ENCODE data around the gene TRIM8. TPM values are rescaled to one million over a fixed set of nuclear protein-coding genes. Genes with fewer than 3 reads are reported as not detected.
A peak's percentile ranks its signal among the peaks of the same experiment; 100 is the strongest.

The TRIM8 gene
- total and polyA plus RNA-seq, 7 experiments from 2014 or later = 23.9 to 88.7 (median 58.2) TPM

DNA sequence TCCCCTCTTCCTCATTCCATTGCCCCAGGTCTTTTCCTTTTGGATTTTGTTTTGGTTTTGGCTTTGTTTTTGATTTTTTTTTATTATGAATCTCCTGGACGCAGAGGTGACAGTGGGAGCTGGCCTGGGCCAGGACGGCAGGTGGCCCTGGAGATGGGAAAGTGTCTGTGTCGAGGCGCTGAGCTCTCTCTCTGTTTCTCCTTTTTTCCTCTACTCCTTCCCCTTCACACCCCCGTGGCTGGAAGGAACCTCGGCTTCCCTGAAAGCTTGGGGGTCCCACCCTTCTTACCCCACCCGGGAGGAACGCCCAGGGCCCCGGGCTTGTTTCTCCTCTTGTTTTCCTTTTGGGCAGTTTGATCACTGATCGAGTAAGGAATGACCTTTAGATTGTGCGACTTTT lies 13.2 kb downstream of the TRIM8 start:
- no peaks in the 10 kb centered on the region for H3K27me3 ChIP-seq (ENCODE audit: control insufficient read depth in 2 of 2, insufficient read depth in 2 of 2, low read length in 2 of 2)
- CTCF ChIA-PET = no interaction called here
- POLR2A ChIA-PET = interaction anchor here (1.0 to 8.2 kb wide), 4 partner anchors 12 to 57 kb away, joined by 3 to 68 read pairs (median 21); partner anchors contain the start of genes ARL3, SFXN2 and TRIM8
- no peak overlapping the region for H3K4me3 ChIP-seq (ENCODE audit: low read length)
- ATAC-seq (no peak), DNase-seq (no peak)
- Mint-ChIP-seq H3K9me3 (peaks cover 0 to 2% (median 0%) of the 10 kb centered on the region in 11 donors), H3K4me1 (peaks cover 48 to 66% (median 59%) of the 10 kb centered on the region in 7 donors), H3K27me3 (no peaks in the 10 kb centered on the region), H3K36me3 (peaks cover 4 to 21% (median 8%) of the 10 kb centered on the region in 5 donors), H3K27ac (peak overlapping the region in 5 of 9 donors; percentile 43 to 85 (median 61)), H3K4me3 (peak overlapping the region in 1 of 10 donors; percentile 51)
- H3K36me3 ChIP-seq (ENCODE audit: control insufficient read depth in 2 of 3, insufficient read depth in 3 of 3, low read length in 3 of 3) = peaks cover 13 to 46% (median 15%) of the 10 kb centered on the region in 3 experiments
- peak overlapping the region; percentile 3 for H3K27ac ChIP-seq (ENCODE audit: low read depth, low read length)
- H3K9me3 ChIP-seq (ENCODE audit: control insufficient read depth in 2 of 3, low read length in 3 of 3) = no peaks in the 10 kb centered on the region
- intact Hi-C loops (cut with micrococcal nuclease) = no loop called here
- peaks cover 31 to 43% of the 10 kb centered on the region in 2 donors for H3K4me1 ChIP-seq (ENCODE audit: control insufficient read depth in 2 of 2, insufficient read depth in 2 of 2, low read length in 2 of 2)

DNA sequence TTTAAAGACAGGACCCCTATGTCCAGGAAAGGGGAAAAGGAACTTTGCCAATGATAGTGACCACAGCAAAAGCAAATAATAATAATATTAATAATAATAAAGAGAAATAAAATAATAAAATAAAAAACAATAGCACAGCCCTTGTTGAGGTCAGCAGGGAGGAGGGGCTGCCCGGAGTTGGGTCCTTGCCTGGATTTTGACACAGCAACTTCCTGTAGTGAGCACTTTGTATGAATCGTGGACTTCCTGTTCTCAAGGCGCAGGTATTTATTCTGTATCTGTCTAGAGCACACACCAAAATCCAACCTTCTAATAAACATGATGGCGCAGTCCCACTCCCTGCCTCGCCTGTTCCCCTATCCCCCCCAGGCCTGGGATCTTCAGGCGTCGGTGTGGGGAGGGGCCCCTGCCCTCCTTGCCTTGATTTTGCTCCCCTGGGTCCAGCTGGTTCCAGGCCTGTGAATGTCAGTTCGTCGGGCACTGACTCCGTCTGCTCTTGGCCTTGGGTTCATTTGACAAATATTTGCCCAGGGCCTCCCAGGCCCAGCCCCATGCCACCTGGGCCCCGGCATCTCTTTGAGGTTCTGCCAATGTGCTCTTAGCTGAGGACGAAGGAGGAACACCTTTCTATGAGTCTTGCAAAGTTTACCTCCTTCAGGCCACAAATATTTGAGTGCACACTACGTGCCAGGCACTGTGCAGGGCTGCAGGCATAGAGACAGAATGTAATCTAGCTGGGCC lies 13.9 kb downstream of the TRIM8 start:
- intact Hi-C loops (cut with micrococcal nuclease) = no loop called here
- H3K27ac Mint-ChIP-seq = peak overlapping the region; percentile 61 to 94 (median 85)
- no peak for ATAC-seq
- Histone ChIP-seq H3K9me3 (ENCODE audit: control insufficient read depth in 2 of 3, low read length in 3 of 3) (no peaks in the 10 kb centered on the region), H3K36me3 (ENCODE audit: control insufficient read depth in 2 of 3, insufficient read depth in 3 of 3, low read length in 3 of 3) (peaks cover 12 to 44% (median 12%) of the 10 kb centered on the region in 3 experiments), H3K4me3 (ENCODE audit: low read length) (no peak overlapping the region), H3K27me3 (ENCODE audit: control insufficient read depth in 2 of 2, insufficient read depth in 2 of 2, low read length in 2 of 2) (no peaks in the 10 kb centered on the region), H3K27ac (ENCODE audit: low read depth, low read length) (peak overlapping the region; percentile 43), H3K4me1 (ENCODE audit: control insufficient read depth in 2 of 2, insufficient read depth in 2 of 2, low read length in 2 of 2) (peaks cover 24 to 37% of the 10 kb centered on the region in 2 donors)
- ChIA-PET CTCF (interaction anchor here (0.6 to 1.0 kb wide), 3 partner anchors 10 to 16 kb away, joined by 3 to 6 read pairs (median 3); partner anchors contain the start of gene TRIM8), POLR2A (interaction anchor here (1.0 to 8.2 kb wide), 5 partner anchors 8 to 56 kb away, joined by 3 to 68 read pairs (median 9); partner anchors contain the start of genes ARL3, SFXN2 and TRIM8)
- DNase-seq = no peak
- H3K27me3 Mint-ChIP-seq = no peaks in the 10 kb centered on the region
- peak overlapping the region in 9 of 10 donors; percentile 9 to 68 (median 35) for H3K4me3 Mint-ChIP-seq
- peaks cover 0 to 2% (median 0%) of the 10 kb centered on the region in 11 donors for H3K9me3 Mint-ChIP-seq
- H3K4me1 Mint-ChIP-seq = peaks cover 41 to 60% (median 52%) of the 10 kb centered on the region in 7 donors
- peaks cover 2 to 16% (median 7%) of the 10 kb centered on the region in 5 donors for H3K36me3 Mint-ChIP-seq

DNA sequence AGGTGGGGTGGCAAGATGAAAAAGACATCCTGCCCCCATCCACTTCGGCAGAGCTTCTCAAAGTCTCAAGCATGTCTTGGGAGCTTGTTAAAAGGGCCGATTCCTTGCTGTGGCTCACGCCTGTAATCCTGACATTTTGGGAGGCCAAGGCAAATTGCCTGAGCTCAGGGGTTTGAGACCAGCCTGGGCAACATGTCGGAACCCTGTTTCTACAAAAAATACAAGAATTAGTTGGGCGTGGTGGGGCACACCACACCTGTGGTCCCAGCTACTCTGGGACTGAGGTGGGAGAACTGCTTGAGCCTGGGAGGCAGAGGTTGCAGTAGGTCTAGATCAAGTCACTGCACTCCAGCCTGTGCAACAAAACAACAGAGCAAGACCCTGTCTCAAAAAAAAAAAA lies 14.5 kb downstream of the TRIM8 start:
- no peaks in the 10 kb centered on the region for H3K27me3 ChIP-seq (ENCODE audit: control insufficient read depth in 2 of 2, insufficient read depth in 2 of 2, low read length in 2 of 2)
- Mint-ChIP-seq H3K4me3 (peak overlapping the region in 3 of 10 donors; percentile 9 to 68 (median 50)), H3K27ac (peak overlapping the region; percentile 61 to 88 (median 84)), H3K27me3 (no peaks in the 10 kb centered on the region), H3K4me1 (peaks cover 35 to 53% (median 46%) of the 10 kb centered on the region in 7 donors), H3K9me3 (peaks cover 0 to 2% (median 0%) of the 10 kb centered on the region in 11 donors), H3K36me3 (peaks cover 0 to 13% (median 5%) of the 10 kb centered on the region in 5 donors)
- ChIA-PET CTCF (interaction anchor here (0.6 to 1.0 kb wide), 4 partner anchors 9 to 103 kb away, joined by 3 to 6 read pairs (median 3); partner anchors contain the start of gene TRIM8), POLR2A (interaction anchor here (1.3 to 8.2 kb wide), 3 partner anchors 9 to 16 kb away, joined by 9 to 68 read pairs (median 34); partner anchors contain the start of gene TRIM8)
- no peak overlapping the region for H3K4me3 ChIP-seq (ENCODE audit: low read length)
- peaks cover 5 to 37% (median 6%) of the 10 kb centered on the region in 3 experiments for H3K36me3 ChIP-seq (ENCODE audit: control insufficient read depth in 2 of 3, insufficient read depth in 3 of 3, low read length in 3 of 3)
- H3K4me1 ChIP-seq (ENCODE audit: control insufficient read depth in 2 of 2, insufficient read depth in 2 of 2, low read length in 2 of 2) = peaks cover 17 to 34% of the 10 kb centered on the region in 2 donors
- ATAC-seq (no peak), DNase-seq (no peak)
- H3K27ac ChIP-seq (ENCODE audit: low read depth, low read length) = peak overlapping the region; percentile 43
- H3K9me3 ChIP-seq (ENCODE audit: control insufficient read depth in 2 of 3, low read length in 3 of 3) = no peaks in the 10 kb centered on the region
- intact Hi-C loops (cut with micrococcal nuclease) = no loop called here

DNA sequence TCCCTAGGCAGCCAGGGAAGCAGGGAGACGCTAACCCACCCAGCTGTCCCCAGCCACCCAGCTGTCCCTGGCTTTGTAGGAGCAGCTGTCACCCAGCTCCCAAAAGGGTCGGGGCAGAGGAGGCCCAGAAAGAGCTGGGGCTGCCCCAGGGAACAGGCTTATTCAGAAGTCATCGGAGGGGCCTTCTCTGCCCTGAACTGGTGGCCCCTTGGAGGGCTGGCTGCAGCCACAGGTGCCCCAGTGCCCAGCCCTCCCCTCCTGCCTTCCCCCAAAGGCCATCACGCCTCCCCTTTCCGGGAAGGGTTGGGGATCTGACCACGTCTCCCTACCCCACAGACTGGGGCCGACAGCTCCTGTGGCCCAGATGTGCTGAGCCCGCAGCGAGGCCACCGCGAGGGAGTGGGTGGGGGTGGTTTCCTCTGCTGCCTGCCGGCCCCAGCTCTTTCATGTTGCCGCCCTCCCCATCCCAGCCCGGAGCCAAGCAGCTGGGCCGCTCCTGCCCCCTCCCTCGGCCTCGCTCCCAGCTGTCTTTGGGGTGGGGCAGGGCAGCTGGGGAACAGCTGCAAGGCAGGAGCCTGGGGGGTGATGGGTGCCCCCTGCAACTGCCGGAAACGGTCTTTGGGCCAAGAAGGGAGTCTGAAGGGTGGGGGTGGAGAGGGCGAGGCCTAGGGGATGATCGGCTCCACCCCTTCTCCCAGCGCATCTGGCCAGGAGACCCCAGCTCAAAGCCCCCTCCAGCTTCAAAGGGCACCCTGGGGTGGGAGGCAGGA lies 16.8 kb downstream of the TRIM8 start:
- CTCF ChIA-PET = interaction anchor here (1.5 kb wide), 1 partner anchor 13 kb away, joined by 6 read pairs; no protein-coding TSS in a partner anchor
- H3K36me3 Mint-ChIP-seq = peaks cover 0 to 5% (median under 1%) of the 10 kb centered on the region in 5 donors
- H3K27me3 ChIP-seq (ENCODE audit: control insufficient read depth in 2 of 2, insufficient read depth in 2 of 2, low read length in 2 of 2) = no peaks in the 10 kb centered on the region
- intact Hi-C loops (cut with micrococcal nuclease) = loop anchor here (1.0 kb wide), 2 partner anchors 13 to 15 kb away; no protein-coding TSS in a partner anchor
- H3K4me1 ChIP-seq (ENCODE audit: control insufficient read depth in 2 of 2, insufficient read depth in 2 of 2, low read length in 2 of 2) = peaks cover 17 to 34% of the 10 kb centered on the region in 2 donors
- peak overlapping the region; percentile 33 to 76 (median 64) for H3K4me3 Mint-ChIP-seq
- H3K9me3 ChIP-seq (ENCODE audit: control insufficient read depth in 2 of 3, low read length in 3 of 3) = no peaks in the 10 kb centered on the region
- peak overlapping the region; percentile 35 for H3K4me3 ChIP-seq (ENCODE audit: low read length)
- peak overlapping the region in 7 of 9 donors; percentile 28 to 90 (median 79) for H3K27ac Mint-ChIP-seq
- H3K36me3 ChIP-seq (ENCODE audit: control insufficient read depth in 2 of 3, insufficient read depth in 3 of 3, low read length in 3 of 3) = peaks cover 0 to 16% (median 4%) of the 10 kb centered on the region in 3 experiments
- peak overlapping the region; percentile 46 for H3K27ac ChIP-seq (ENCODE audit: low read depth, low read length)
- peaks cover 0 to 2% (median 0%) of the 10 kb centered on the region in 11 donors for H3K9me3 Mint-ChIP-seq
- POLR2A ChIA-PET = interaction anchor here (1.0 to 8.2 kb wide), 6 partner anchors 10 to 82 kb away, joined by 4 to 68 read pairs (median 13); partner anchors contain the start of genes ARL3, SFXN2 and TRIM8
- DNase-seq (peak in 7 of 9 donors; percentile 24 to 84 (median 44)), ATAC-seq (peak; percentile 85)
- no peaks in the 10 kb centered on the region for H3K27me3 Mint-ChIP-seq
- peaks cover 27 to 48% (median 38%) of the 10 kb centered on the region in 7 donors for H3K4me1 Mint-ChIP-seq

DNA sequence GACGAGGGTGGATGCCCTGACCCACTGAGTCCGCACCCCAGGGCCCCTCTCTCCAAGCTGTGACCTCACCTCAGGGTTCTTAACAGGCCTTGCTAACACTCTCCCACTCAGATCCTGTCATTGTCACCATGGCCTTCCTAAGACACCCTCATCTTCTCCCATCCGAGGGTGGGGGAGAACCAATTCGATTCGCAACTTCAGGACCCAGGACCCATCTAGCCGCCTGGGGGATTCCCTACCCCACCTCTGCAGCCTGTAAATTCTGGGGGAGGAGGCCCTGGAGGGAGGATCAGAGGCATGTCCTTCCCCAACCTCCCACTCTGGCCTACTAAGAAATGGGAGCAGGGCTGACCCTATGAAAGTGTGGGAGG lies 17.4 kb downstream of the TRIM8 start:
- Mint-ChIP-seq H3K9me3 (peaks cover 0 to 2% (median 0%) of the 10 kb centered on the region in 11 donors), H3K27me3 (no peaks in the 10 kb centered on the region), H3K27ac (peak overlapping the region in 8 of 9 donors; percentile 28 to 90 (median 80)), H3K36me3 (peaks cover 0 to 5% (median 4%) of the 10 kb centered on the region in 5 donors), H3K4me1 (peaks cover 31 to 48% (median 38%) of the 10 kb centered on the region in 7 donors), H3K4me3 (peak overlapping the region; percentile 33 to 76 (median 64))
- ChIA-PET CTCF (interaction anchor here (1.5 kb wide), 1 partner anchor 12 kb away, joined by 6 read pairs; no protein-coding TSS in a partner anchor), POLR2A (interaction anchor here (1.0 to 8.2 kb wide), 7 partner anchors 10 to 81 kb away, joined by 3 to 68 read pairs (median 12); partner anchors contain the start of genes ARL3, SFXN2 and TRIM8)
- intact Hi-C loops (cut with micrococcal nuclease) = loop anchor here (1.0 kb wide), 2 partner anchors 13 to 15 kb away; no protein-coding TSS in a partner anchor
- peak; percentile 5 for ATAC-seq
- Histone ChIP-seq H3K27ac (ENCODE audit: low read depth, low read length) (peak overlapping the region; percentile 30), H3K9me3 (ENCODE audit: control insufficient read depth in 2 of 3, low read length in 3 of 3) (no peaks in the 10 kb centered on the region), H3K27me3 (ENCODE audit: control insufficient read depth in 2 of 2, insufficient read depth in 2 of 2, low read length in 2 of 2) (no peaks in the 10 kb centered on the region), H3K36me3 (ENCODE audit: control insufficient read depth in 2 of 3, insufficient read depth in 3 of 3, low read length in 3 of 3) (peaks cover 0 to 10% (median 0%) of the 10 kb centered on the region in 3 experiments), H3K4me3 (ENCODE audit: low read length) (peak overlapping the region; percentile 35), H3K4me1 (ENCODE audit: control insufficient read depth in 2 of 2, insufficient read depth in 2 of 2, low read length in 2 of 2) (peaks cover 17 to 34% of the 10 kb centered on the region in 2 donors)
- peak in 1 of 9 donors; percentile 48 for DNase-seq

All from naive thymus-derived CD4-positive, alpha-beta T cell (primary cell).